ENCODE data around the gene ASTN2. TPM values are rescaled to one million over a fixed set of nuclear protein-coding genes. Genes with fewer than 3 reads are reported as not detected.

Gene ASTN2
- total and polyA plus RNA-seq, 9 donors = 1.8 to 6.4 (median 3.2) TPM

DNA sequence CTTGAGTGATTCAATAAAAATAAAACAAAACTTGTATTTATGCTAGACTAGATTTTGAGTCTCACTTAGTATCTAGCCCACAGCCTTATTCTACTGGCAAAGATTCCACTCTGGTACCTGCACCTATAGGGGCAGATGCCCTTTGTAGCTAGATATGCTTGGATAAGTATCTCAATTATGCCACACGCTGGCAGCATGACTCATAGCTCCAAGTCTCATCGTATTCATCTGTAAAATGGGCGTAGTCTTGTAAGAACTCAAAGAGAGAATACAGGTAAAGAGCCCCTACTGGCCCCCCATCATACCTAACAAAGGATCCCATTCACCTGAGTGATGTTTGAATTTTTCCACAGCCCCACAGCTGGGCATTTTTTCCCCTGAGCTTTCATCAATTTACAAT, 45.9 kb upstream of the ASTN2 start:
- no peak for DNase-seq
- WGBS, 3 donors = 83 to 89% (median 84%) methylated on average over 3 of the region's 3 CpGs
- Histone ChIP-seq H3K4me3 (no peak overlapping the region), H3K27ac (no peak overlapping the region), H3K36me3 (no peaks in the 10 kb centered on the region), H3K9me3 (no peaks in the 10 kb centered on the region), H3K27me3 (no peaks in the 10 kb centered on the region), H3K4me1 (ENCODE audit: insufficient read depth) (no peaks in the 10 kb centered on the region)
- intact Hi-C loops (cut with DNase I) = no loop called here
- no peak for TF ChIP-seq POLR2A (IDR thresholded peaks at IDR 0.05)
- TF ChIP-seq EP300 (IDR thresholded peaks at IDR 0.05) = no peak
- no peak for TF ChIP-seq CTCF (IDR thresholded peaks at IDR 0.05)

GRCh38 chr9:117459913-117460312, 45.1 kb upstream of the ASTN2 start:
- Histone ChIP-seq H3K27me3 (no peaks in the 10 kb centered on the region), H3K36me3 (no peaks in the 10 kb centered on the region), H3K9me3 (no peaks in the 10 kb centered on the region), H3K4me1 (ENCODE audit: insufficient read depth) (no peaks in the 10 kb centered on the region), H3K4me3 (no peak overlapping the region), H3K27ac (no peak overlapping the region)
- DNase-seq = no peak
- intact Hi-C loops (cut with DNase I) = no loop called here
- no peak for TF ChIP-seq EP300 (IDR thresholded peaks at IDR 0.05)
- no peak for TF ChIP-seq CTCF (IDR thresholded peaks at IDR 0.05)
- TF ChIP-seq POLR2A (IDR thresholded peaks at IDR 0.05) = no peak

GRCh38 chr9:117458066-117458465, 43.2 kb upstream of the ASTN2 start:
- WGBS, 3 donors = 81 to 90% (median 86%) methylated on average over 3 of the region's 3 CpGs
- no peaks in the 10 kb centered on the region for H3K4me1 ChIP-seq (ENCODE audit: insufficient read depth)
- intact Hi-C loops (cut with DNase I) = no loop called here
- no peaks in the 10 kb centered on the region for H3K36me3 ChIP-seq
- TF ChIP-seq CTCF (IDR thresholded peaks at IDR 0.05) (no peak), EP300 (IDR thresholded peaks at IDR 0.05) (no peak), POLR2A (IDR thresholded peaks at IDR 0.05) (no peak)
- no peak overlapping the region for H3K27ac ChIP-seq
- no peak for DNase-seq
- H3K4me3 ChIP-seq = no peak overlapping the region
- no peaks in the 10 kb centered on the region for H3K9me3 ChIP-seq
- no peaks in the 10 kb centered on the region for H3K27me3 ChIP-seq

GRCh38 chr9:117454711-117455110, 39.9 kb upstream of the ASTN2 start:
- no peaks in the 10 kb centered on the region for H3K27me3 ChIP-seq
- no peaks in the 10 kb centered on the region for H3K4me1 ChIP-seq (ENCODE audit: insufficient read depth)
- no peak overlapping the region for H3K4me3 ChIP-seq
- no peak for TF ChIP-seq CTCF (IDR thresholded peaks at IDR 0.05)
- no peak for TF ChIP-seq POLR2A (IDR thresholded peaks at IDR 0.05)
- TF ChIP-seq EP300 (IDR thresholded peaks at IDR 0.05) = no peak
- intact Hi-C loops (cut with DNase I) = no loop called here
- H3K36me3 ChIP-seq = no peaks in the 10 kb centered on the region
- DNase-seq = no peak
- no peaks in the 10 kb centered on the region for H3K9me3 ChIP-seq
- no peak overlapping the region for H3K27ac ChIP-seq

DNA sequence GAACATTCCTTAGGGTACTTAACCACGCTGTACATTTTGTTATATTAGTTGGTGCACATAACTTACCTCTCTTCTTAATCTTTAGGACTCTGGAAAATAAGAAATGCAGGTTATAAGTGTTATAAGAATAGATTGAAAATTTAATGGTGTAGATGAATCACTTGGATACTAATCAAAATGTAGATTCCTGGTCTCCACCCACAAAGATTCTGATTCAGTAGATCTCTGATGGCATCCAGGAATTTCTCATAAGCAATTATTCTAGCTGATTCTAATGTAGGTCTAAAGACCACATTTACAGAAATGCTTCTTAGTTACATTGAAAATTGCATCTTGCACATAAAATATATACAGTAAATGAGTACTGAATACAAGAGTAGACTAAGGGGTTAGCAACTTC, 38.9 kb upstream of the ASTN2 start:
- TF ChIP-seq EP300 (IDR thresholded peaks at IDR 0.05) = no peak
- no peak for TF ChIP-seq POLR2A (IDR thresholded peaks at IDR 0.05)
- TF ChIP-seq CTCF (IDR thresholded peaks at IDR 0.05) = no peak
- H3K9me3 ChIP-seq = no peaks in the 10 kb centered on the region
- 80 to 90% (median 84%) methylated on average over 1 of the region's 1 CpG for WGBS, 3 donors
- no peaks in the 10 kb centered on the region for H3K4me1 ChIP-seq (ENCODE audit: insufficient read depth)
- no peaks in the 10 kb centered on the region for H3K27me3 ChIP-seq
- DNase-seq = no peak
- H3K4me3 ChIP-seq = no peak overlapping the region
- no peak overlapping the region for H3K27ac ChIP-seq
- intact Hi-C loops (cut with DNase I) = no loop called here
- no peaks in the 10 kb centered on the region for H3K36me3 ChIP-seq
